H9 (cell line): ENCODE results near the gene ANKRD35. TPM values are rescaled to one million over a fixed set of nuclear protein-coding genes. Genes with fewer than 3 reads are reported as not detected.
"Not testable (repeated sequence)": the region's sequence is repeated elsewhere in the genome, so short reads cannot be mapped to it uniquely, and the experiment has no call there.

ENCODE experiments used
- DNase-seq: peaks from one replicate; pipeline ENCODE4 v3.0.0-alpha.2; 2017
- H2AFZ ChIP-seq: one replicate; pipeline ENCODE4 v1.6.1; 2013; ENCODE audit warnings: mild to moderate bottlenecking, low read length, control low read depth, moderate library complexity
- H2AK5ac ChIP-seq: 2 replicates; pipeline ENCODE4 v1.6.1; 2013; ENCODE audit warnings: low read length, control low read depth, mixed read lengths; ENCODE audit not compliant: insufficient read length
- H2BK120ac ChIP-seq: one replicate; pipeline ENCODE4 v1.6.1; 2013; ENCODE audit warnings: low read depth, mild to moderate bottlenecking, low read length, control low read depth, inconsistent platforms; ENCODE audit not compliant: poor library complexity, severe bottlenecking
- H2BK12ac ChIP-seq: 2 replicates; pipeline ENCODE4 v1.6.1; 2013; ENCODE audit warnings: low read length, control low read depth, mixed read lengths, low read depth; ENCODE audit not compliant: insufficient read length
- H2BK15ac ChIP-seq: 2 replicates; pipeline ENCODE4 v1.6.1; 2013; ENCODE audit warnings: low read depth, low read length, control low read depth
- H2BK20ac ChIP-seq: one replicate; pipeline ENCODE4 v1.6.1; 2013; ENCODE audit warnings: low read depth, mild to moderate bottlenecking, low read length, control low read depth, inconsistent platforms; ENCODE audit not compliant: poor library complexity, severe bottlenecking
- H2BK5ac ChIP-seq: 2 replicates; pipeline ENCODE4 v1.6.1; 2013; ENCODE audit warnings: low read length, control low read depth, mixed read lengths; ENCODE audit not compliant: insufficient read length
- H3K14ac ChIP-seq: 2 replicates; pipeline ENCODE4 v1.6.1; 2013; ENCODE audit warnings: low read length, control low read depth; ENCODE audit not compliant: insufficient read depth
- H3K18ac ChIP-seq: 2 replicates; pipeline ENCODE4 v1.6.1; 2013; ENCODE audit warnings: low read depth, mild to moderate bottlenecking, mixed read lengths, low read length, control low read depth; ENCODE audit not compliant: insufficient read length
- H3K23ac ChIP-seq: 2 replicates; pipeline ENCODE4 v1.6.1; 2013; ENCODE audit warnings: low read length, control low read depth, mixed read lengths, low read depth; ENCODE audit not compliant: insufficient read length
- H3K23me2 ChIP-seq: 2 replicates; pipeline ENCODE4 v1.6.1; 2013; ENCODE audit warnings: low read depth, mild to moderate bottlenecking, mixed read lengths, low read length, control low read depth; ENCODE audit not compliant: insufficient read length, poor library complexity, severe bottlenecking
- H3K27ac ChIP-seq: 2 replicates; pipeline ENCODE4 v1.5.1; 2013; ENCODE audit warnings: low read length, control low read depth, mixed read lengths, low read depth; ENCODE audit not compliant: insufficient read length
- H3K27me3 ChIP-seq: 2 replicates; pipeline ENCODE4 v1.6.1; 2013; ENCODE audit warnings: low read length, control low read depth, inconsistent platforms; ENCODE audit not compliant: insufficient read depth
- H3K4ac ChIP-seq: 2 replicates; pipeline ENCODE4 v1.6.1; 2013; ENCODE audit warnings: low read depth, mild to moderate bottlenecking, control low read depth, inconsistent platforms, low read length, moderate library complexity
- H3K4me1 ChIP-seq: 2 replicates; pipeline ENCODE4 v1.6.1; 2013; ENCODE audit warnings: low read length, control low read depth, inconsistent platforms; ENCODE audit not compliant: insufficient read depth
- H3K4me2 ChIP-seq: 2 replicates; pipeline ENCODE4 v1.6.1; 2013; ENCODE audit warnings: low read length, control low read depth, mixed read lengths; ENCODE audit not compliant: insufficient read length, insufficient read depth
- H3K56ac ChIP-seq: 2 replicates; pipeline ENCODE4 v1.6.1; 2013; ENCODE audit warnings: low read depth, mild to moderate bottlenecking, mixed read lengths, low read length, control low read depth; ENCODE audit not compliant: insufficient read length
- H3K79me1 ChIP-seq: 2 replicates; pipeline ENCODE4 v1.6.1; 2013; ENCODE audit warnings: low read depth, mild to moderate bottlenecking, moderate library complexity, low read length, control low read depth, inconsistent platforms; ENCODE audit not compliant: insufficient read depth, poor library complexity, severe bottlenecking
- H3K79me2 ChIP-seq: 2 replicates; pipeline ENCODE4 v1.6.1; 2013; ENCODE audit warnings: low read length, control low read depth, inconsistent platforms; ENCODE audit not compliant: insufficient read depth
- H3K9ac ChIP-seq: 2 replicates; pipeline ENCODE4 v1.6.1; 2013; ENCODE audit warnings: low read length, control low read depth, mixed read lengths; ENCODE audit not compliant: insufficient read length; ENCODE audit errors: extremely low read depth
- H3K9me3 ChIP-seq: one replicate; pipeline ENCODE4 v1.6.1; 2013; ENCODE audit warnings: low read depth, low read length, inconsistent platforms; ENCODE audit not compliant: control insufficient read depth
- H3T11ph ChIP-seq: one replicate; pipeline ENCODE4 v1.6.1; 2013; ENCODE audit warnings: mild to moderate bottlenecking, low read length, control low read depth, inconsistent platforms
- H4K20me1 ChIP-seq: one replicate; pipeline ENCODE4 v1.6.1; 2013; ENCODE audit not compliant: control insufficient read depth, insufficient read length, insufficient read depth
- H4K5ac ChIP-seq: 2 replicates; pipeline ENCODE4 v1.6.1; 2013; ENCODE audit warnings: low read depth, mild to moderate bottlenecking, mixed read lengths, low read length, control low read depth; ENCODE audit not compliant: insufficient read length
- H4K8ac ChIP-seq: replicated peaks from 2 replicates; pipeline ENCODE4 v1.6.1; 2013; ENCODE audit warnings: low read length, control low read depth, mixed read lengths, low read depth; ENCODE audit not compliant: insufficient read length
- H4K91ac ChIP-seq: 2 replicates; pipeline ENCODE4 v1.6.1; 2013; ENCODE audit warnings: low read depth, mild to moderate bottlenecking, moderate library complexity, mixed read lengths, low read length, control low read depth; ENCODE audit not compliant: insufficient read length
- H3K27ac Mint-ChIP-seq, 3 experiments: 2 replicates in 2 of 3; 3 replicates in 1 of 3; pipeline ENCODE4 v1.8.0; 2020 to 2021; ENCODE audit warnings: mixed read lengths in 3 of 3, mild to moderate bottlenecking in 1 of 3, moderate library complexity in 1 of 3
- H3K27me3 Mint-ChIP-seq: 2 replicates; pipeline ENCODE4 v1.8.0; 2021; ENCODE audit warnings: low read depth, mild to moderate bottlenecking, moderate library complexity, mixed read lengths
- H3K36me3 Mint-ChIP-seq, 3 experiments: 2 replicates in 2 of 3; 3 replicates in 1 of 3; pipeline ENCODE4 v1.8.0; 2020 to 2021; ENCODE audit warnings: low read depth in 3 of 3, mixed read lengths in 3 of 3; ENCODE audit not compliant: insufficient read depth in 1 of 3
- H3K4me1 Mint-ChIP-seq, 2 experiments: 2 replicates each; pipeline ENCODE4 v1.8.0; 2020; ENCODE audit warnings: mixed read lengths in 2 of 2
- H3K4me3 Mint-ChIP-seq, 2 experiments: 2 replicates in 1 of 2; 3 replicates in 1 of 2; pipeline ENCODE4 v1.8.0; 2020 to 2021; ENCODE audit warnings: mild to moderate bottlenecking in 2 of 2, mixed read lengths in 2 of 2, moderate library complexity in 1 of 2
- H3K9me3 Mint-ChIP-seq, 2 experiments: 2 replicates in 1 of 2; 3 replicates in 1 of 2; pipeline ENCODE4 v1.8.0; 2020; ENCODE audit warnings: mild to moderate bottlenecking in 2 of 2, mixed read lengths in 2 of 2, moderate library complexity in 1 of 2
- CTCF ChIP-seq: fragments of 200-600 bp; sonication (generic); conservative IDR thresholded peaks from 3 replicates; pipeline ENCODE4 v1.8.0; 2021; ENCODE audit warnings: antibody characterized with exemption, mild to moderate bottlenecking
- WGBS: extraction: QIAGEN DNeasy Blood & Tissue Kit; methylation state at CpG from one replicate; pipeline ENCODE4 v1.1.7; 2013; ENCODE audit warnings: missing lambda C conversion rate, low lambda C conversion rate, mixed read lengths; ENCODE audit not compliant: insufficient read length; ENCODE audit errors: extremely low coverage; 5-methylcytosine and 5-hydroxymethylcytosine counted together
- total RNA-seq: library from RNA; stranded (reverse); gene quantifications from 2 replicates; pipeline ENCODE4 v1.2.1, GENCODE V29; 2021

Gene ANKRD35
- total RNA-seq, 1 experiment from 2014 or later, result 0.28 TPM

DNA sequence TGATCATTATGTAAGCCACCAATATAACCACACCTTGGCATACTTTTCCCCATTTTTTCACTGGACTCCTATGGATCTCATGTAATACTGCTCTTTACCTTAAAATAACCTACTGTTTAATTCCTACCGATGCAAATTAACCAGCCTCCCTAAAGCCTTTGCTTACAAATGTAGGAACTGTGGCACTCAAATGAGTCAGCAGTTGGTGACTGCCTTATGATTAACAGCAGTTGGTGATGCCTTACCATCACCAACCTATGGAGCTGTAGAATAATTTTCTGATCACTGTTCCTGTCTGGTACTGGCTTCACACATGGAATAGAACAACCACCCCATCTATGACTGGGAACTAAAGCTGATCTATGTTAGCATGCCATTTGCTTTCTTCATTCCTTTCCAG is 48.0 kb downstream of the ANKRD35 start:
- no peaks in the 10 kb centered on the region for H4K20me1 ChIP-seq
- DNase-seq, result no peak
- H3K9ac ChIP-seq, result no peak overlapping the region
- WGBS, result no CpG with 5 or more reads among the region's 1 CpG
- no peak overlapping the region for H3K27ac ChIP-seq
- no peak overlapping the region for H3K14ac ChIP-seq
- Mint-ChIP-seq H3K27ac (no peak overlapping the region), H3K9me3 (no peaks in the 10 kb centered on the region), H3K36me3 (peaks cover 30 to 87% (median 65%) of the 10 kb centered on the region in 3 experiments), H3K4me3 (no peak overlapping the region), H3K27me3 (no peaks in the 10 kb centered on the region), H3K4me1 (no peaks in the 10 kb centered on the region)
- no peak overlapping the region for H4K5ac ChIP-seq
- no peaks in the 10 kb centered on the region for H3K4me1 ChIP-seq
- H4K91ac ChIP-seq, result no peak overlapping the region
- no peaks in the 10 kb centered on the region for H3K23me2 ChIP-seq
- H4K8ac ChIP-seq, result no peak overlapping the region
- no peaks in the 10 kb centered on the region for H3K79me1 ChIP-seq
- H3K56ac ChIP-seq, result no peak overlapping the region
- no peak overlapping the region for H3K18ac ChIP-seq
- no peaks in the 10 kb centered on the region for H3K79me2 ChIP-seq
- no peak overlapping the region for H2AFZ ChIP-seq
- H3K27me3 ChIP-seq, result no peaks in the 10 kb centered on the region
- H3K4ac ChIP-seq, result no peak overlapping the region
- no peak overlapping the region for H2BK5ac ChIP-seq
- no peak overlapping the region for H2AK5ac ChIP-seq
- H2BK15ac ChIP-seq, result no peak overlapping the region
- no peak overlapping the region for H3T11ph ChIP-seq
- no peak overlapping the region for H2BK12ac ChIP-seq
- no peak overlapping the region for H2BK120ac ChIP-seq
- H2BK20ac ChIP-seq, result no peak overlapping the region
- no peaks in the 10 kb centered on the region for H3K9me3 ChIP-seq
- no peak overlapping the region for H3K4me2 ChIP-seq
- TF ChIP-seq CTCF, result no peak
- no peak overlapping the region for H3K23ac ChIP-seq

DNA sequence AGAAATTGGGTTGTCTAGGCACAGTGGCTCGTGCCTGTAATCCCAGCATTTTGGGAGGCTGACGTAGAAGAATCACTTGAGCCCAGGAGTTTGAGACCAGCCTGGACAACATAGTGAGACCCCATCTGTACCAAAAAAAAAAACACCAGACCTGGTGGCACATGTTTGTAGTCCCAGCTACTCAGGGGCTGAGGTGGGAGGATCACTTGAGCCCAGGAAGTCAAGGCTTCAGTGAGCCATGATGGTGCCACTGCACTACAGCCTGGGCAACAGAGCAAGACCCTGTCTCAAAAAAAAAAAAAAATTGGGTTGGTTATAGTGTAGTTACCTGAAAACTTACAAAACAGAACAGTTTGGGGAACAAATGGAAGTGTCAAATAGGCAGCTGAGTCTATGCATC is 54.9 kb downstream of the ANKRD35 start:
- not testable (repeated sequence) for H2AK5ac ChIP-seq, H3K27ac Mint-ChIP-seq
- peaks cover 43 to 88% (median 73%) of the 10 kb centered on the region in 3 experiments; a peak in 6 of 7 replicates for H3K36me3 Mint-ChIP-seq

More for the DNA sequence above, 54.9 kb downstream of the ANKRD35 start:
- H3K9me3 ChIP-seq, H3K27me3 ChIP-seq, H3T11ph ChIP-seq, H3K79me1 ChIP-seq, H3K18ac ChIP-seq, H3K4me3 Mint-ChIP-seq, H3K4me1 ChIP-seq, H3K4me1 Mint-ChIP-seq, H3K9ac ChIP-seq, H4K5ac ChIP-seq, H3K27me3 Mint-ChIP-seq, H2BK5ac ChIP-seq, H2BK120ac ChIP-seq, H3K4me2 ChIP-seq, H3K23ac ChIP-seq, H4K8ac ChIP-seq, H4K20me1 ChIP-seq, H2BK20ac ChIP-seq, H2BK12ac ChIP-seq, H3K27ac ChIP-seq, H3K14ac ChIP-seq, H3K23me2 ChIP-seq, H2BK15ac ChIP-seq, H3K56ac ChIP-seq, DNase-seq, H3K9me3 Mint-ChIP-seq, H3K4ac ChIP-seq, H3K79me2 ChIP-seq, H4K91ac ChIP-seq, H2AFZ ChIP-seq: not testable (repeated sequence)
- WGBS, result no CpG with 5 or more reads among the region's 2 CpGs
